K562 (cell line): ENCODE measurements around the gene ELF2. TPM values are rescaled to one million over a fixed set of nuclear protein-coding genes. Genes with fewer than 3 reads are reported as not detected.

Experiments
- CTBP1 ChIP-seq: fragments of 450-650 bp; IDR thresholded peaks from 2 replicates; pipeline ENCODE4 v1.6.1; 2016; ENCODE audit warnings: borderline replicate concordance
- EGR1 ChIP-seq: fragments of 450-650 bp; conservative IDR thresholded peaks from 2 replicates; pipeline ENCODE4 v1.6.1; 2017; ENCODE audit warnings: mild to moderate bottlenecking
- EP300 ChIP-seq: IDR thresholded peaks from 2 replicates; pipeline ENCODE4 v1.6.1; 2012; ENCODE audit warnings: low read length, improper control_type of control experiment
- ESRRA ChIP-seq: fragments of 450-650 bp; IDR thresholded peaks from 2 replicates; pipeline ENCODE4 v1.6.1; 2014; ENCODE audit warnings: low read depth, mild to moderate bottlenecking, moderate library complexity, borderline replicate concordance
- ETS1 ChIP-seq: conservative IDR thresholded peaks from 2 replicates; pipeline ENCODE4 v1.6.1; 2011; ENCODE audit warnings: low read depth, mild to moderate bottlenecking, low read length; ENCODE audit not compliant: control insufficient read depth
- HNRNPLL ChIP-seq: fragments of 200-400 bp; formaldehyde crosslinking; IDR thresholded peaks from 2 replicates; pipeline ENCODE4 v1.6.1; 2017; ENCODE audit warnings: low read length, low read depth, mild to moderate bottlenecking; ENCODE audit not compliant: poor library complexity, severe bottlenecking
- ID3 ChIP-seq, 2 experiments: fragments of 250-450 bp in 1 of 2; fragments of 450-650 bp in 1 of 2; sonication (Bioruptor Pico) in 1 of 2; IDR thresholded peaks; 2 replicates each; pipeline versions ENCODE4 v1.6.1 to v1.8.0; 2016 to 2021; ENCODE audit warnings: mild to moderate bottlenecking in 2 of 2, moderate library complexity in 2 of 2, missing compliant biosample characterization in 1 of 2, missing genetic modification characterization in 1 of 2
- JUNB ChIP-seq: fragments of 450-650 bp; formaldehyde crosslinking; conservative IDR thresholded peaks from 2 replicates; pipeline ENCODE4 v1.4.0; 2020; ENCODE audit warnings: mild to moderate bottlenecking
- MTA3 ChIP-seq: fragments of 450-650 bp; formaldehyde crosslinking; IDR thresholded peaks from 2 replicates; pipeline ENCODE4 v1.6.1; 2017; ENCODE audit warnings: mild to moderate bottlenecking, borderline replicate concordance
- MYNN ChIP-seq, 2 experiments: sonication (generic); formaldehyde crosslinking in 1 of 2; IDR thresholded peaks; 2 replicates each; pipeline versions ENCODE4 v1.5.0 to v1.6.1; 2016 to 2020; ENCODE audit warnings: antibody characterized with exemption in 1 of 2, missing genetic modification reagents in 1 of 2
- NR2C2 ChIP-seq, 2 experiments: fragments of 200-800 bp in 1 of 2; sonication (Bioruptor generic) in 1 of 2; sonication (generic) in 1 of 2; formaldehyde crosslinking in 1 of 2; IDR thresholded peaks; 2 replicates each; pipeline versions ENCODE4 v1.6.1 to v1.8.0; 2016 to 2022; ENCODE audit warnings: mild to moderate bottlenecking in 1 of 2, missing compliant biosample characterization in 1 of 2, missing genetic modification characterization in 1 of 2, missing genetic modification reagents in 1 of 2
- PBX2 ChIP-seq, 2 experiments: IDR thresholded peaks in 1 of 2; conservative IDR thresholded peaks in 1 of 2; 2 replicates each; pipeline ENCODE4 v1.6.1; 2016; ENCODE audit warnings: low read depth in 2 of 2, mild to moderate bottlenecking in 1 of 2, missing compliant biosample characterization in 1 of 2, missing genetic modification characterization in 1 of 2, moderate library complexity in 1 of 2
- PHB ChIP-seq: fragments of 250-450 bp; sonication (Bioruptor Pico); IDR thresholded peaks from 2 replicates; pipeline ENCODE4 v1.5.0; 2021
- RBM14 ChIP-seq: fragments of 200-400 bp; formaldehyde crosslinking; IDR thresholded peaks from 2 replicates; pipeline ENCODE4 v1.6.1; 2018; ENCODE audit warnings: low read depth, mild to moderate bottlenecking, low read length, moderate library complexity, borderline replicate concordance; ENCODE audit not compliant: insufficient read depth
- RBM22 ChIP-seq: fragments of 200-400 bp; formaldehyde crosslinking; IDR thresholded peaks from 2 replicates; pipeline ENCODE4 v1.6.1; 2018; ENCODE audit warnings: low read length, low read depth; ENCODE audit not compliant: poor library complexity, severe bottlenecking
- TBP ChIP-seq: optimal IDR thresholded peaks from 2 replicates; pipeline ENCODE3; 2011; ENCODE audit warnings: low read depth, low read length, improper control_type of control experiment
- TCF3 ChIP-seq: sonication (generic); formaldehyde crosslinking; IDR thresholded peaks from 2 replicates; pipeline ENCODE4 v1.4.0; 2020; ENCODE audit warnings: mild to moderate bottlenecking, missing genetic modification reagents
- YY1 ChIP-seq, 3 experiments: IDR thresholded peaks; 2 replicates each; pipeline ENCODE4 v1.6.1; 2011; ENCODE audit warnings: low read length in 2 of 3, mild to moderate bottlenecking in 2 of 3, moderate library complexity in 2 of 3, borderline replicate concordance in 1 of 3, control low read depth in 1 of 3, low read depth in 1 of 3; ENCODE audit not compliant: insufficient read depth in 3 of 3, insufficient replicate concordance in 2 of 3, control insufficient read depth in 1 of 3, insufficient read length in 1 of 3; ENCODE audit errors: extremely low read depth in 1 of 3
- ZNF311 ChIP-seq: fragments of 250-450 bp; sonication (Bioruptor Pico); IDR thresholded peaks from 2 replicates; pipeline ENCODE4 v1.4.0; 2020; ENCODE audit warnings: mild to moderate bottlenecking, moderate library complexity
- ZNF699 ChIP-seq: fragments of 250-450 bp; sonication (Bioruptor Pico); IDR thresholded peaks from 2 replicates; pipeline ENCODE4 v1.8.0; 2021; ENCODE audit warnings: mild to moderate bottlenecking, moderate library complexity; ENCODE audit not compliant: insufficient replicate concordance
- polyA plus RNA-seq, 8 experiments: library from polyadenylated mRNA; depleted of rRNA in 4 of 8; stranded (reverse) in 5 of 8; unstranded in 3 of 8; fragments of >200 nt; fragmentation: Nextera tagmentation in 2 of 8; fragmentation: Illumina TruSeq in 1 of 8; extraction: Ambion mirVana in 2 of 8; extraction: Trizol in 1 of 8; gene quantifications; 2 replicates each; pipeline versions ENCODE4 v1.2.1 to v1.2.3, GENCODE V29; 2011 to 2014; ENCODE audit warnings: inconsistent platforms in 1 of 8, missing spikeins in 1 of 8
- total RNA-seq, 7 experiments: library from RNA; depleted of rRNA in 6 of 7; stranded (reverse); fragments of >200 nt in 6 of 7; fragmentation: Illumina TruSeq in 2 of 7; extraction: Trizol in 2 of 7; gene quantifications; 2 replicates each; pipeline versions ENCODE4 v1.2.1 to v1.2.3, GENCODE V29; 2011 to 2021; ENCODE audit warnings: low replicate concordance in 1 of 7

Gene ELF2
- total and polyA plus RNA-seq, 9 of the 15 experiments (the other 6 are each of a cell fraction or from before 2014, with no cell fraction given) = 9.4 to 58.7 (median 41.6) TPM

GRCh38 chr4:139082750-139083606, 94.0 kb downstream of the ELF2 start (continued):
- TF ChIP-seq RBM22 (no peak), EGR1 (peak; percentile 44), PHB (CRISPR knock-in tag) (no peak), MTA3 (peak; percentile 60; the same call in 1 of the 2 replicates), PBX2 (CRISPR knock-in tag; IDR thresholded peaks at IDR 0.05; ENCODE audit: low read depth) (peak; percentile 84), PBX2 (tag; conservative IDR thresholded peaks at IDR 0.05; ENCODE audit: low read depth) (peak; percentile 97), MYNN (IDR thresholded peaks at IDR 0.05) (peak; percentile 57; the same call in 1 of the 2 replicates), MYNN (CRISPR knock-in tag; IDR thresholded peaks at IDR 0.05) (no peak), TCF3 (CRISPR knock-in tag) (0 out of 2 replicates have a peak, but pooled peaks have one; percentile 1), ID3 (CRISPR knock-in tag; IDR thresholded peaks at IDR 0.05) (no peak), ID3 (tag; IDR thresholded peaks at IDR 0.05) (0 out of 2 replicates have a peak, but pooled peaks have one; percentile 3), HNRNPLL (peak; percentile 53), EP300 (peak; percentile 65), ETS1 (no peak; the same call in 1 of the 2 replicates), RBM14 (no peak), NR2C2 (CRISPR knock-in tag; IDR thresholded peaks at IDR 0.05) (0 out of 2 replicates have a peak, but pooled peaks have one; percentile 36), NR2C2 (tag; IDR thresholded peaks at IDR 0.05) (peak; percentile 39), ZNF699 (CRISPR knock-in tag) (no peak), ESRRA (peak; percentile 65; the same call in 1 of the 2 replicates), ZNF311 (CRISPR knock-in tag) (no peak), CTBP1 (peak; percentile 51; the same call in 1 of the 2 replicates), JUNB (no peak), TBP (peak; percentile 78), YY1 (IDR thresholded peaks at IDR 0.05; ENCODE audit: borderline replicate concordance in 1 of 3, control insufficient read depth in 1 of 3, extremely low read depth in 1 of 3, insufficient read depth in 3 of 3, insufficient read length in 1 of 3, insufficient replicate concordance in 2 of 3, low read depth in 1 of 3, low read length in 2 of 3) (peak in 2 of 3 experiments; percentile 61 to 62)
